Renal cortex interstitium (tissue), 11 donors: ENCODE results near the gene MAG. TPM values are rescaled to one million over a fixed set of nuclear protein-coding genes. Genes with fewer than 3 reads are reported as not detected.

ENCODE experiments used
- DNase-seq, 11 donors: peaks; one replicate each; pipeline ENCODE4 v3.0.0-alpha.2; 2013; ENCODE audit warnings: low read depth in 9 of 11, low spot score in 4 of 11; ENCODE audit errors: extremely low read depth in 1 of 11
- polyA plus RNA-seq, 3 donors: library from polyadenylated mRNA; unstranded; fragments of 120-200 nt; gene quantifications; one replicate each; pipeline ENCODE4 v1.2.1, GENCODE V29; 2013; ENCODE audit not compliant: insufficient read length in 3 of 3

MAG gene
- polyA plus RNA-seq, 3 donors: 2.4 to 5.2 (median 4.8) TPM

- no peak for DNase-seq
Observed at GRCh38 chr19:35294859-35295791, 3.2 kb downstream of the MAG start.

- no peak for DNase-seq
Observed at GRCh38 chr19:35295792-35296462, 4.0 kb downstream of the MAG start.

- DNase-seq: no peak
Observed at GRCh38 chr19:35296644-35297514, 4.9 kb downstream of the MAG start.

- DNase-seq: no peak
Observed at GRCh38 chr19:35297515-35297848, 5.5 kb downstream of the MAG start.

- DNase-seq: no peak
Observed at GRCh38 chr19:35297922-35298321, 6.0 kb downstream of the MAG start.

- DNase-seq: no peak
Observed at GRCh38 chr19:35298561-35298972, 6.6 kb downstream of the MAG start.

GRCh38 chr19:35299523-35300338, 7.8 kb downstream of the MAG start:
- DNase-seq: no peak

GRCh38 chr19:35300339-35300649, 8.3 kb downstream of the MAG start:
- DNase-seq: no peak

GRCh38 chr19:35301961-35302360, 10.0 kb downstream of the MAG start:
- no peak for DNase-seq

- no peak for DNase-seq
Observed at GRCh38 chr19:35302446-35302845, 10.5 kb downstream of the MAG start.

GRCh38 chr19:35303357-35303915, 11.5 kb downstream of the MAG start:
- DNase-seq: no peak

GRCh38 chr19:35304036-35304435, 12.1 kb downstream of the MAG start:
- no peak for DNase-seq

GRCh38 chr19:35305181-35305580, 13.2 kb downstream of the MAG start:
- no peak for DNase-seq

GRCh38 chr19:35306473-35307246, 14.7 kb downstream of the MAG start:
- DNase-seq: no peak

- DNase-seq: no peak
Observed at GRCh38 chr19:35307931-35308330, 16.0 kb downstream of the MAG start.

GRCh38 chr19:35308910-35309309, 16.9 kb downstream of the MAG start:
- no peak for DNase-seq

- peak; percentile 45 to 86 (median 74) for DNase-seq
Observed at GRCh38 chr19:35309481-35310279, 17.7 kb downstream of the MAG start.
